ENCODE results near the gene FAM83F.

- TF ChIP-seq, protein P1, sequence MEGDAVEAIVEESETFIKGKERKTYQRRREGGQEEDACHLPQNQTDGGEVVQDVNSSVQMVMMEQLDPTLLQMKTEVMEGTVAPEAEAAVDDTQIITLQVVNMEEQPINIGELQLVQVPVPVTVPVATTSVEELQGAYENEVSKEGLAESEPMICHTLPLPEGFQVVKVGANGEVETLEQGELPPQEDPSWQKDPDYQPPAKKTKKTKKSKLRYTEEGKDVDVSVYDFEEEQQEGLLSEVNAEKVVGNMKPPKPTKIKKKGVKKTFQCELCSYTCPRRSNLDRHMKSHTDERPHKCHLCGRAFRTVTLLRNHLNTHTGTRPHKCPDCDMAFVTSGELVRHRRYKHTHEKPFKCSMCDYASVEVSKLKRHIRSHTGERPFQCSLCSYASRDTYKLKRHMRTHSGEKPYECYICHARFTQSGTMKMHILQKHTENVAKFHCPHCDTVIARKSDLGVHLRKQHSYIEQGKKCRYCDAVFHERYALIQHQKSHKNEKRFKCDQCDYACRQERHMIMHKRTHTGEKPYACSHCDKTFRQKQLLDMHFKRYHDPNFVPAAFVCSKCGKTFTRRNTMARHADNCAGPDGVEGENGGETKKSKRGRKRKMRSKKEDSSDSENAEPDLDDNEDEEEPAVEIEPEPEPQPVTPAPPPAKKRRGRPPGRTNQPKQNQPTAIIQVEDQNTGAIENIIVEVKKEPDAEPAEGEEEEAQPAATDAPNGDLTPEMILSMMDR (conservative IDR thresholded peaks at IDR 0.05), result no peak
- no peak for TF ChIP-seq EZH2 (IDR thresholded peaks at IDR 0.05; ENCODE audit: low read depth)
These were observed 2.0 kb downstream of the FAM83F start for GRCh38 chr22:39996732-39997131.
